Nephron (organoid): ENCODE measurements around the gene PPP1R13B.

ENCODE experiments used
- H3K27ac Mint-ChIP-seq, 3 experiments: 2 replicates each; pipeline ENCODE4 v1.8.0; 2020; ENCODE audit warnings: mixed read lengths in 3 of 3, mild to moderate bottlenecking in 2 of 3, moderate library complexity in 1 of 3
- H3K27me3 Mint-ChIP-seq: 2 replicates; pipeline ENCODE4 v1.8.0; 2021; ENCODE audit warnings: low read depth, mild to moderate bottlenecking, moderate library complexity, mixed read lengths
- H3K36me3 Mint-ChIP-seq: 2 replicates; pipeline ENCODE4 v1.8.0; 2020; ENCODE audit warnings: low read depth, mixed read lengths
- H3K4me1 Mint-ChIP-seq: 2 replicates; pipeline ENCODE4 v1.8.0; 2020; ENCODE audit warnings: mixed read lengths
- H3K4me3 Mint-ChIP-seq, 3 experiments: 2 replicates each; pipeline ENCODE4 v1.8.0; 2020; ENCODE audit warnings: mild to moderate bottlenecking in 3 of 3, mixed read lengths in 3 of 3, moderate library complexity in 2 of 3
- H3K9me3 Mint-ChIP-seq: 2 replicates; pipeline ENCODE4 v1.8.0; 2020; ENCODE audit warnings: mixed read lengths
- CTCF ChIP-seq, 3 experiments: fragments of 200-600 bp; sonication (generic); IDR thresholded peaks; one replicate each; pipeline ENCODE4 v1.5.0; 2021; ENCODE audit warnings: antibody characterized with exemption in 3 of 3; ENCODE audit not compliant: unreplicated experiment in 3 of 3

PPP1R13B gene

GRCh38 chr14:103731481-103731880, 115.9 kb downstream of the PPP1R13B start:
- Mint-ChIP-seq H3K4me3 (no peak overlapping the region), H3K4me1 (peaks cover 5% of the 10 kb centered on the region), H3K27me3 (no peaks in the 10 kb centered on the region), H3K36me3 (peaks cover 36% of the 10 kb centered on the region), H3K27ac (no peak overlapping the region), H3K9me3 (no peaks in the 10 kb centered on the region)
- TF ChIP-seq CTCF (IDR thresholded peaks at IDR 0.05; ENCODE audit: unreplicated experiment in 3 of 3): no peak

GRCh38 chr14:103730490-103731035, 116.8 kb downstream of the PPP1R13B start:
- Mint-ChIP-seq H3K4me1 (peaks cover 5% of the 10 kb centered on the region), H3K9me3 (no peaks in the 10 kb centered on the region), H3K27me3 (no peaks in the 10 kb centered on the region), H3K27ac (no peak overlapping the region), H3K36me3 (peaks cover 36% of the 10 kb centered on the region), H3K4me3 (no peak overlapping the region)
- no peak for TF ChIP-seq CTCF (IDR thresholded peaks at IDR 0.05; ENCODE audit: unreplicated experiment in 3 of 3)

GRCh38 chr14:103729496-103730448, 117.6 kb downstream of the PPP1R13B start:
- TF ChIP-seq CTCF (IDR thresholded peaks at IDR 0.05; ENCODE audit: unreplicated experiment in 3 of 3): no peak
- Mint-ChIP-seq H3K9me3 (no peaks in the 10 kb centered on the region), H3K27ac (no peak overlapping the region), H3K4me1 (peaks cover 5% of the 10 kb centered on the region), H3K27me3 (no peaks in the 10 kb centered on the region), H3K36me3 (peaks cover 34% of the 10 kb centered on the region), H3K4me3 (no peak overlapping the region)

GRCh38 chr14:103728721-103729120, 118.7 kb downstream of the PPP1R13B start:
- Mint-ChIP-seq H3K27me3 (no peaks in the 10 kb centered on the region), H3K4me3 (no peak overlapping the region), H3K4me1 (peaks cover 5% of the 10 kb centered on the region), H3K36me3 (peaks cover 29% of the 10 kb centered on the region), H3K27ac (no peak overlapping the region), H3K9me3 (no peaks in the 10 kb centered on the region)
- no peak for TF ChIP-seq CTCF (IDR thresholded peaks at IDR 0.05; ENCODE audit: unreplicated experiment in 3 of 3)

- no peak for TF ChIP-seq CTCF (IDR thresholded peaks at IDR 0.05; ENCODE audit: unreplicated experiment in 3 of 3)
- peaks cover 24% of the 10 kb centered on the region for H3K36me3 Mint-ChIP-seq
- H3K4me1 Mint-ChIP-seq: peaks cover 6% of the 10 kb centered on the region
- H3K27me3 Mint-ChIP-seq: no peaks in the 10 kb centered on the region
- H3K27ac Mint-ChIP-seq: no peak overlapping the region
- no peaks in the 10 kb centered on the region for H3K9me3 Mint-ChIP-seq
- H3K4me3 Mint-ChIP-seq: no peak overlapping the region
These were observed 119.2 kb downstream of the PPP1R13B start for GRCh38 chr14:103728141-103728540.
